NCI-H2227 (cell line): ENCODE results near the gene WNT9A.

Experiments used
- DNase-seq: peaks from one replicate; lab custom pipeline; 2025; ENCODE audit not compliant: unreplicated experiment; lab: John Stamatoyannopoulos, UW

WNT9A gene

GRCh38 chr1:227925582-227926198 lies 22.0 kb downstream of the WNT9A start:
- DNase-seq: no peak

GRCh38 chr1:227924833-227925574 lies 22.7 kb downstream of the WNT9A start:
- no peak for DNase-seq

- DNase-seq: no peak
These were observed 23.4 kb downstream of the WNT9A start for GRCh38 chr1:227924168-227924832.

- no peak for DNase-seq
These were observed 24.2 kb downstream of the WNT9A start for GRCh38 chr1:227923353-227924167.

GRCh38 chr1:227922501-227923352 lies 25.0 kb downstream of the WNT9A start:
- no peak for DNase-seq

GRCh38 chr1:227921461-227922185 lies 26.1 kb downstream of the WNT9A start:
- no peak for DNase-seq

- no peak for DNase-seq
These were observed 26.8 kb downstream of the WNT9A start for GRCh38 chr1:227920896-227921295.

- no peak for DNase-seq
These were observed 27.3 kb downstream of the WNT9A start for GRCh38 chr1:227920426-227920825.

- no peak for DNase-seq
These were observed 27.8 kb downstream of the WNT9A start for GRCh38 chr1:227919906-227920305.

- DNase-seq: no peak
These were observed 29.0 kb downstream of the WNT9A start for GRCh38 chr1:227918736-227919135.

GRCh38 chr1:227918083-227918700 lies 29.5 kb downstream of the WNT9A start:
- no peak for DNase-seq

GRCh38 chr1:227917081-227917950 lies 30.4 kb downstream of the WNT9A start:
- no peak for DNase-seq

GRCh38 chr1:227916655-227917054 lies 31.1 kb downstream of the WNT9A start:
- no peak for DNase-seq

- DNase-seq: no peak
These were observed 31.9 kb downstream of the WNT9A start for GRCh38 chr1:227915564-227916553.

GRCh38 chr1:227914801-227915563 lies 32.8 kb downstream of the WNT9A start:
- DNase-seq: no peak
